Measurements from ENCODE around the gene UBC. TPM values are rescaled to one million over a fixed set of nuclear protein-coding genes. Genes with fewer than 3 reads are reported as not detected.

Gene UBC
- total and polyA plus RNA-seq, 9 of the 15 experiments (the other 6 are each of a cell fraction or from before 2014, with no cell fraction given), result 533 to 1,153 (median 813) TPM

GRCh38 chr12:124917135-124917840, 2.8 kb upstream of the UBC start (continued):
- no peak for TF ChIP-seq C11orf30 (IDR thresholded peaks at IDR 0.05; ENCODE audit: low read depth)
- peak; percentile 29; the same call in 1 of the 2 replicates for TF ChIP-seq KLF6 (CRISPR knock-in tag; IDR thresholded peaks at IDR 0.05; ENCODE audit: borderline replicate concordance)
- no peak for TF ChIP-seq MTF1 (CRISPR knock-in tag; IDR thresholded peaks at IDR 0.05; ENCODE audit: borderline replicate concordance)
- TF ChIP-seq ZC3H8 (IDR thresholded peaks at IDR 0.05), result no peak
- no peak for TF ChIP-seq MCM7 (IDR thresholded peaks at IDR 0.05)
- no peak for TF ChIP-seq NFIX (CRISPR knock-in tag; IDR thresholded peaks at IDR 0.05; ENCODE audit: low read depth)
- no peak for TF ChIP-seq ZNF239 (CRISPR knock-in tag; IDR thresholded peaks at IDR 0.05)
- no peak for TF ChIP-seq PCBP1 (IDR thresholded peaks at IDR 0.05; ENCODE audit: low read depth, low read length, poor library complexity, severe bottlenecking)
- TF ChIP-seq MBD1 (CRISPR knock-in tag; IDR thresholded peaks at IDR 0.05), result no peak
- TF ChIP-seq GTF3C2 (IDR thresholded peaks at IDR 0.05; ENCODE audit: borderline replicate concordance, extremely low read depth, insufficient read length), result no peak
- no peak for TF ChIP-seq ZNF23 (CRISPR knock-in tag; IDR thresholded peaks at IDR 0.05)
- no peak for TF ChIP-seq SLC30A9 (CRISPR knock-in tag; IDR thresholded peaks at IDR 0.05)
- TF ChIP-seq JUN (IDR thresholded peaks at IDR 0.05; ENCODE audit: borderline replicate concordance, low read depth, low read length), result peak; percentile 99
- TF ChIP-seq JUN (CRISPR knock-in tag; IDR thresholded peaks at IDR 0.05; ENCODE audit: borderline replicate concordance), result peak; percentile 80; the same call in 1 of the 2 replicates
- TF ChIP-seq RBM25 (IDR thresholded peaks at IDR 0.05; ENCODE audit: low read depth, low read length, severe bottlenecking), result peak; percentile 51
- no peak; the same call in 1 of the 2 replicates for TF ChIP-seq BRD4 (IDR thresholded peaks at IDR 0.05)
- no peak for TF ChIP-seq SRSF3 (IDR thresholded peaks at IDR 0.05; ENCODE audit: insufficient read depth, low read length)
- no peak for TF ChIP-seq ZNF274 (IDR thresholded peaks at IDR 0.05; ENCODE audit: borderline replicate concordance, low read depth, low read length)

Measured in K562 (cell line).